Peyer's patch (tissue), 4 donors: ENCODE data around the gene SMAD3. TPM values are rescaled to one million over a fixed set of nuclear protein-coding genes. Genes with fewer than 3 reads are reported as not detected.

ENCODE experiments used
- DNase-seq, 3 donors: peaks; one replicate each; pipeline ENCODE4 v3.0.0-alpha.2; 2017 to 2019
- H3K27ac ChIP-seq, 4 donors: fragments of 200-600 bp; sonication (generic); one replicate each; pipeline ENCODE4 v1.5.1; 2016 to 2019
- H3K27me3 ChIP-seq, 2 donors: fragments of 200-600 bp; sonication (generic); one replicate each; pipeline ENCODE4 v1.5.1; 2019
- H3K36me3 ChIP-seq, 3 donors: fragments of 200-600 bp; sonication (generic); one replicate each; pipeline ENCODE4 v1.5.1; 2016 to 2019
- H3K4me1 ChIP-seq, 4 donors: fragments of 200-600 bp; sonication (generic); one replicate each; pipeline ENCODE4 v1.5.1; 2016 to 2019
- H3K4me3 ChIP-seq, 4 donors: fragments of 200-600 bp; sonication (generic); 1 replicate in 3 of 4; 2 replicates in 1 of 4; pipeline ENCODE4 v1.5.1; 2016 to 2019; ENCODE audit warnings: mild to moderate bottlenecking in 1 of 4
- H3K9me3 ChIP-seq, 4 donors: fragments of 200-600 bp; sonication (generic); one replicate each; pipeline ENCODE4 v1.5.1; 2016 to 2019; ENCODE audit warnings: mild to moderate bottlenecking in 1 of 4
- POLR2A ChIP-seq, 2 donors: fragments of 450-650 bp; IDR thresholded peaks; one replicate each; pipeline ENCODE4 v1.5.1; 2017; ENCODE audit warnings: antibody characterized with exemption in 2 of 2, mild to moderate bottlenecking in 2 of 2, moderate library complexity in 2 of 2
- total RNA-seq, 4 donors: library from RNA; depleted of rRNA; stranded (reverse); fragments of >200 nt; gene quantifications; one replicate each; pipeline ENCODE4 v1.1.0, GENCODE V29; 2016
- TF ChIP-seq, protein P1 (sequence below), 6 experiments: fragments of 450-650 bp in 4 of 6; fragments of 200-600 bp in 2 of 6; sonication (generic) in 1 of 6; IDR thresholded peaks; one replicate each; pipeline ENCODE4 v1.5.1; 2017 to 2019; ENCODE audit warnings: antibody characterized with exemption in 6 of 6, mild to moderate bottlenecking in 3 of 6, moderate library complexity in 1 of 6

SMAD3 gene
- total RNA-seq, 4 donors from 2014 or later: 43.7 to 80.0 (median 60.2) TPM

GRCh38 chr15:67114846-67115585 lies 49.6 kb downstream of the SMAD3 start:
- no peaks in the 10 kb centered on the region for H3K36me3 ChIP-seq
- H3K4me1 ChIP-seq: peaks cover 15 to 53% (median 31%) of the 10 kb centered on the region in 4 donors
- DNase-seq: peak in 1 of 3 donors; percentile 5
- H3K4me3 ChIP-seq: no peak overlapping the region
- H3K27ac ChIP-seq: peak overlapping the region; percentile 39 to 64 (median 52)
- no peak for TF ChIP-seq POLR2A (IDR thresholded peaks at IDR 0.05)
- TF ChIP-seq, protein P1, sequence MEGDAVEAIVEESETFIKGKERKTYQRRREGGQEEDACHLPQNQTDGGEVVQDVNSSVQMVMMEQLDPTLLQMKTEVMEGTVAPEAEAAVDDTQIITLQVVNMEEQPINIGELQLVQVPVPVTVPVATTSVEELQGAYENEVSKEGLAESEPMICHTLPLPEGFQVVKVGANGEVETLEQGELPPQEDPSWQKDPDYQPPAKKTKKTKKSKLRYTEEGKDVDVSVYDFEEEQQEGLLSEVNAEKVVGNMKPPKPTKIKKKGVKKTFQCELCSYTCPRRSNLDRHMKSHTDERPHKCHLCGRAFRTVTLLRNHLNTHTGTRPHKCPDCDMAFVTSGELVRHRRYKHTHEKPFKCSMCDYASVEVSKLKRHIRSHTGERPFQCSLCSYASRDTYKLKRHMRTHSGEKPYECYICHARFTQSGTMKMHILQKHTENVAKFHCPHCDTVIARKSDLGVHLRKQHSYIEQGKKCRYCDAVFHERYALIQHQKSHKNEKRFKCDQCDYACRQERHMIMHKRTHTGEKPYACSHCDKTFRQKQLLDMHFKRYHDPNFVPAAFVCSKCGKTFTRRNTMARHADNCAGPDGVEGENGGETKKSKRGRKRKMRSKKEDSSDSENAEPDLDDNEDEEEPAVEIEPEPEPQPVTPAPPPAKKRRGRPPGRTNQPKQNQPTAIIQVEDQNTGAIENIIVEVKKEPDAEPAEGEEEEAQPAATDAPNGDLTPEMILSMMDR (IDR thresholded peaks at IDR 0.05): no peak
- no peaks in the 10 kb centered on the region for H3K27me3 ChIP-seq
- no peaks in the 10 kb centered on the region for H3K9me3 ChIP-seq

DNA sequence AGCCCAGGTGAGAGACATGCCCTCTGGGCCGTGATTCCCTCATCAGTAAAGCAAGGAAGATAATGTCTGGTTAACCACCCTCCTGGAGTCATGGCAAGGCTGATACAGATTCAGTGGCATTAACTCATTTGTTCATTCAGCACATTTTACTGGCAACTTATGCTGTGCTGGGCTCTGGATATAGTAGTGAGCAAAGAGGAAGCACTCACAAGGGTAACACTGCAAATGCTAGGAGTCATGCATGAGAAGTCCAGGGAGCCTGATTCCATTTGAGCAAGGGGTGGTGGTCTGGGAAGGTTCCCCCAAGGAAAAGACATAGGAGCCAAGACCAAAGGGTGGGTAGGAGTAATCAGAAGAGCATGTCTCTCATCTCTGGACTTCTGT lies 50.2 kb downstream of the SMAD3 start:
- Histone ChIP-seq H3K4me1 (peaks cover 19 to 59% (median 37%) of the 10 kb centered on the region in 4 donors), H3K9me3 (no peaks in the 10 kb centered on the region), H3K4me3 (no peak overlapping the region), H3K27ac (peak overlapping the region; percentile 39 to 64 (median 52)), H3K27me3 (no peaks in the 10 kb centered on the region), H3K36me3 (no peaks in the 10 kb centered on the region)
- TF ChIP-seq POLR2A (IDR thresholded peaks at IDR 0.05): no peak
- TF ChIP-seq, protein P1 (IDR thresholded peaks at IDR 0.05): no peak
- no peak for DNase-seq

DNA sequence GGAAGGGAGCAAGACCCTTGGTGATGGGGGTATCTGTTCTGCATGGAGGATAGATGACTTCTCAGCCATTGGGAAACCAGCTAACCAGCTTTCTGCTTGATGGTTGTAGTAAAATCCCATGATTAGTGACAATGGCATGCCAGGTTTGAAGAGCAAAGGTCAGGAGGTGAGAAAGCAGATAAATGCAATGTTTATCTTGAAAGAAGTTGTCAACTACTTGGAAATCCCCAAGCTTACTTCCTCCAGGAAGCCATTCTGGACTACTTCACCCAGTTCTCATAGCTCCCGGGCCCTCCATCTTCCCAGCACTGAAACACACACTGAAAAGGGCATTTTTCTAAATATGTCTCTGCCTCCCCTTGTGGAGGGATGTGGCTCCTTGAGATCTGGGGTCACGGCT lies 51.3 kb downstream of the SMAD3 start:
- peak in 1 of 3 donors; percentile 67 for DNase-seq
- Histone ChIP-seq H3K4me3 (no peak overlapping the region), H3K36me3 (no peaks in the 10 kb centered on the region), H3K4me1 (peaks cover 22 to 67% (median 40%) of the 10 kb centered on the region in 4 donors), H3K27ac (peak overlapping the region; percentile 39 to 64 (median 52)), H3K27me3 (no peaks in the 10 kb centered on the region), H3K9me3 (no peaks in the 10 kb centered on the region)
- TF ChIP-seq, protein P1 (IDR thresholded peaks at IDR 0.05): no peak
- TF ChIP-seq POLR2A (IDR thresholded peaks at IDR 0.05): no peak

DNA sequence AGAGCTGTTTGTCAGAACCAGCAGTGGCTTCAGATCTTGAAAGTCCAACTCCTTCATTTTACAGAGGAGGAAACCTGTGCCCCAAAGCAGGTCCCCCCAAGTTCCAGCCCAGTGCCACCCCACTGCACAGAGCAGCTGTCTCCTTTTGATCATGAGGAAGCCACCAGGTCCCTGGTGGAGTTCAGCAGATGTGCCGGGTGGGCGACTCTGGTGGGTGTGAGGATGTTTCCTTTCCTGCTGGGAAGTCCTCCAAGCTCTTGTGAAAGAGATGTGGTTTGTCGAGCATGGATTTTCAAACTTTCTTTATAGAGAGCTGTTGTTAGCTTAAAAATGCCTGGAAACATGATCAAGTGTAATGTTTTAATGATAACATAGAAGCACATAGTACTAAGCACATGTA lies 52.0 kb downstream of the SMAD3 start:
- Histone ChIP-seq H3K36me3 (no peaks in the 10 kb centered on the region), H3K9me3 (no peaks in the 10 kb centered on the region), H3K4me3 (no peak overlapping the region), H3K27me3 (no peaks in the 10 kb centered on the region), H3K27ac (peak overlapping the region; percentile 8 to 64 (median 52)), H3K4me1 (peaks cover 22 to 67% (median 40%) of the 10 kb centered on the region in 4 donors)
- TF ChIP-seq, protein P1 (IDR thresholded peaks at IDR 0.05): no peak
- no peak for TF ChIP-seq POLR2A (IDR thresholded peaks at IDR 0.05)
- DNase-seq: no peak

- TF ChIP-seq POLR2A (IDR thresholded peaks at IDR 0.05): no peak
- TF ChIP-seq, protein P1 (IDR thresholded peaks at IDR 0.05): no peak
- Histone ChIP-seq H3K36me3 (no peaks in the 10 kb centered on the region), H3K4me1 (peaks cover 22 to 67% (median 40%) of the 10 kb centered on the region in 4 donors), H3K9me3 (no peaks in the 10 kb centered on the region), H3K4me3 (no peak overlapping the region), H3K27ac (peak overlapping the region in 2 of 4 donors; percentile 13 to 87), H3K27me3 (no peaks in the 10 kb centered on the region)
- no peak for DNase-seq
These were observed 53.4 kb downstream of the SMAD3 start for GRCh38 chr15:67118808-67119207.
